Left renal pelvis (tissue), 4 donors: Measurements from ENCODE around the gene ZNF562. TPM values are rescaled to one million over a fixed set of nuclear protein-coding genes. Genes with fewer than 3 reads are reported as not detected.
"Not testable (repeated sequence)": the region's sequence is repeated elsewhere in the genome, so short reads cannot be mapped to it uniquely, and the experiment has no call there.

Experiments
- DNase-seq, 4 donors: peaks; one replicate each; pipeline ENCODE4 v3.0.0-alpha.2; 2013; ENCODE audit warnings: low read depth in 4 of 4, low spot score in 3 of 4
- polyA plus RNA-seq, 4 donors: library from polyadenylated mRNA; unstranded; fragments of 120-200 nt; gene quantifications; one replicate each; pipeline ENCODE4 v1.2.1, GENCODE V29; 2013; ENCODE audit not compliant: insufficient read length in 4 of 4

The ZNF562 gene
- polyA plus RNA-seq: 10 to 100 TPM; 20.9 to 28.0 (median 24.9) TPM

DNA sequence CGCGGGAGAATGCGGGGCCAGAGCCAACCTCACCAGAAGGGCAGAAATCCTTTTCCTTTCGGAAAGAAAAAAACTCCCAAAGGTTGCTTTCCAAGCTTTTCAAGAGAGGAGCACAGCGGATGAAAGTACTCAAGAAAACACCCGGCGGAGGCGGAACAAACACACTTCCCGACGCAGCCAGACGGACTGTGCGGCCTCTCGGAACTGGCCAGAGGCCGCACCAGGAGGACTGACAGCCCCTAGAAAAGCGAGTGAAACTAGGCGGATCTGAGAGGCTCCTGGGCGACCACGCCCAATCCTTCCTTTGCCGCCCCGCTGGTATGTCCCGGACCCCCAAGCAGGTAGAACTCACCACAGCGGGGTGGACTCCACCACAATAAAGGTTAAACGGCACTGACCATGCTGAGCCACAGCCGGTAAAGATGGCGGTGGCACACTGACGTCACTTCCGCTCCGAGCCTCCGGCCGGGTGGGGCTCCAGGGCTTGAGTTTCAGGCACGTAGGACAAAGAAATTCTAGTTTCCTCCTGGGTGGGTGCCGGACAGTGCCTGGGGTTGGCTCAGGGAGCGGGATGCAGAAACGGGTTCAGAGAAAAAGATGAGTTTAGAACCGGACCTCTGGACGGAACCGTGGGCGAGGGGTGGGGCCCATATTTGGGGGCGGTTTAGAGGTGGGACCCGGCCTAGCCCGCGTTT lies at the start of gene ZNF562:
Gene ZNF562 (minus strand): TSS at position 438 of the 695 bp plus-strand sequence. CDS start 14,356 bp downstream, outside the sequence.
- DNase-seq: peak; percentile 82 to 91 (median 85)

DNA sequence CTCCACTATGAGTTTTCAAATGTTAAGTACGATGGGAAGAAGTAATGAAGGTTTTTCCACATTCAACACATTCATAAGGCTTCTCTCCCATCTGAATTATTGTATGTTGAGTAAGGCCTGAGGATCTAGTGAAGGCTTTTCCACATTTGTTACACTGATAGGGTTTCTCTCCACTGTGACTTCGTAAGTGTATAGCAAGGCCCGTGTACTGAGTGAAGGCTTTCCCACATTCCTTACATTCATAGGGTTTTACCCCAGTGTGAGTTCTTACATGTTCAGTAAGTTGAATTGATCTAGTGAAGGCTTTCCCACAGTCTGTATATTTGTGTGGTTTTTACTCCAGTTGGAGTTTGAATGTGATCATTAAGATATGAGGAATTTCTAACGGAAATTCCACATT lies 49.3 kb upstream of the ZNF562 start:
- no peak for DNase-seq

DNA sequence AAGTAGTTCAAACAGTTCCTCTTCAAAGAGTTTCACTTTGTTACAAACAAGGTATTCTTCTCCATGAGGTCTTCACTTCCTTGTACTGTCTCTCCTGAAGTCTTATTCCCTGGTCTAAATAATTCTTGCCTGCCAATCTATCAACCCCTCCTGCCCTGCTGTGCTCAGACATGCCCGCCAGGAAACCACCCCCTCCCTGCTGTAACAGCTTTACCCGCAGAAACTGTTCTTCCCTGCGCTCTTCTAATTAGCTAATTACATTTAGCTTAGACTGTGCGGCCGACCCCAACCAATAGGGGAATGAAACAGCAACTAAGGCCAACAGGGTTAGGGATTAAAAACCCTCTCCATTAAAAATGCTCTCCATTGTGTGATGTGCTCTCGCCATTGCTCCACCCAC lies 47.0 kb upstream of the ZNF562 start:
- no peak for DNase-seq

DNA sequence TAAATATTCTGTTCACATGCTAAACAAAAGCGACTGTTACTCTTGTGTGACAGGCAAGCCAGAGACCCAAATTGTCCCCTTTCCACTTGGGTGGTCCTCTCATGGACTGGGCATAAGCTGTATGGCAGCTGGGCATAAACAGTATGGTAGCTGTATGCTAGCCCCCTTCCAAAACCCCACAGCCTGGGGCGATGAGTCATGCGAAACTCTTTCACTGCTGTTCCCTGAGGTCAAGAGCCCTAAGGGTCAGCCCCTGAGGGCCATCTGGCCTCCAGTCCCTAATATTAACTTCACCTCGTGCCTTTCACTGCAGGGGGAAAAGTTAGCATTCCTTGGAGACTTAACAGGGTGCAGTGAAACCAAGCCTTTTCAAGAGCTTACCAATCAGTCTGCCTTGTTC lies 45.6 kb upstream of the ZNF562 start:
- no peak for DNase-seq

DNA sequence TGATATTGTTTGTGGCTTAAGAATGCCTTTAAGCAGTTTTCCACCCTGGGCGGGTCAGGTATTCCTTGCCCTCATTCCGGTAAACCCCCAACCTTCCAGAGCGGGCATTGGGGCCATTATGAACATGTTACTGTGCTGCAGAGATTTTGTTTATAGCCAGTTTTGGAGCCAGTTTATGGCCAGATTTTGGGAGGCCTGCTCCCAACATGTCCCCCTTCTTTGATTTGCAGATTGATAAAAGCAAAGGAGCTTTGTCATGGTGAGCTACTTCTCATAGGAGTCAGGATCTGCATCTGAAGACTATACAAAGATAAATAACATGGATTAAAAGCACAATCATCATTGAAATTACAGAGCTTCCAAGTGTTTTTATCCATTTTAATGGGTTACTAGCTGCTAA lies 36.9 kb upstream of the ZNF562 start:
- DNase-seq: no peak

DNA sequence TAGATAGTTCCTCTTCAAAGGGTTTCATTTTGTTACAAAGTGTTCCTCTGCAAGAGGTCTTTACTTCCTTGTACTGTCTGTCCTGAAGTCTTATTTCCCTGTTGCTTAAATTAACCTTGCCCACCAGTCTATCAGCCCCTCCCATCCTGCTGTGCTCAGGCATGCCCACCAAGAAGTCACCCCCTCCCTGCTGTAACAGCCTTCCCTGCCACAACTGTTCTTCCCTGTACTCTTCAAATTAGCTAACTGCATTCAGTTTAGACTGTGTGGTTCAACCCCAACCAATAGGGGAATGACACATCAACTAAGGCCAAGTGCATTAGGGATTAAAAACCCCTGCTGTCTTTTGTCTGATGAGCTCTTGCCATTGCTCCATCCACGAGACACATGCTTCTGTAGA lies 34.4 kb upstream of the ZNF562 start:
- no peak for DNase-seq

DNA sequence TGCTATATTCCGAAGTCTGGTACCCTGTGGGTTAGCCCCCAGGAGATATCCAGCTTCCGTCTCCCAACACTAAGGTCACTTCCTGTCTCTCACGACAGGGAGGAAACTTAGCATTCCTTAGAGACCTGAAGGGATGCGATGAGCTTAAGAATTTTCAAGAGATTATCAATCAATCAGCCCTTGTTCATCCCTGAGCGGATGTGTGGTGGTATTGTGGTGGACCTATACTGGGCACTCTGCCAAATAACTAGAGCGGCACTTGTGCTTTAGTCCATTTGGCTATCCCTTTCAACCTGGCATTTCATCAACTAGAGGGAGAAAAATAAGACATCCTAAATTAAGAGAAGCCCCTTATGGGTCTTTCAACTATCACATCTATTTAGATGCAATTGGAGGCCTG lies 30.9 kb upstream of the ZNF562 start:
- no peak for DNase-seq

DNA sequence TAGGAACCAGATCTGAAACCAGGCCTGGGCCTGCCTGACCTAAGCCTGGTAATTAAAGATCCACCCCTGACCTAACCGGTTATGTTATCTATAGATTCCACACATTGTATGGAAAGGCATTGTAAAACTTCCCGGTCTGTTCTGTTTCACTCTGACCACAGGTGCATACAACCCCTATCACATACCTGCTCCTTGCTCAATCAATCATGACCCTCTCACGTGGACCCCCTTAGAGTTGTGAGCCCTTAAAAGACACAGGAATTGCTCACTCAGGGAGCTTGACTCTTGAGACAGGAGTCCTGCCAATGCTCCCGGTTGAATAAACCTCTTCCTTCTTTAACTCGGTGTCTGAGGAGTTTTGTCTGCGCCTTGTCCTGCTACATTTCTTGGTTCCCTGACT lies 27.3 kb upstream of the ZNF562 start:
- DNase-seq: no peak

DNA sequence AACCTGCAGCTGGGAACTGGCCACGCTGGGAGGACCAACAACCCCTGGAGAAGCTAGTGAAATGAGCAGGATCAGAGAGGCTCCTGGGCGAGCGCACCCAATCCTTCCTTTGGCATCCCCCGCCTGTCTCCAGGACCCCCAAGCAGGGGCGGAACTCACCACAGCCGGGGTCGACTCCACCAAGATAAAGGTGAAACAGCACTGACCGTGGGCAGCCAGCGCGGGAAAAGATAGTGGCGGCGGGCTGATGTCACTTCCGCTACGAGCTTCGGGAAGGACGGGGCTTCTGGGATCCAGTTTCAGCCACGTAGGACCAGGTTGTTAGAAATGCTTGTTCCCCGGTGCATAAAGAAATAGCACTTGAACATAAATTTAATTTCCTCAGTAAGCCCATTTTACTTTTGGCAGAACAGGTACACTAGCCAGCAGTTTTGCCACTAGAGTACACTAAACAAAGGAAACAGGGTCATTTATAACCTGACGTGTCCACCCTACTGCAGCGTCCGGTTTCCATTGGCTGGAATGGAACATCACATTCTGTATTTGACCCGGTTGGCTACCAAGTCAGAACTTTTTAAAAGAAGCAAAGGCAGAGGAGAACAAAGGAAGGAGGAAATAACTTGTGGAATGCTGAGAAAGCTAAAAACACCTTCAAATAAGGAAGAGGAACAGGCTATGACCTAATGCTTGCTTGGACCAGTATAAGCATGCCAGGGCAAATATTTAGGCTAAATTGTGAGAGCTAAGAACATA lies 25.5 kb upstream of the ZNF562 start:
- DNase-seq: no peak

DNA sequence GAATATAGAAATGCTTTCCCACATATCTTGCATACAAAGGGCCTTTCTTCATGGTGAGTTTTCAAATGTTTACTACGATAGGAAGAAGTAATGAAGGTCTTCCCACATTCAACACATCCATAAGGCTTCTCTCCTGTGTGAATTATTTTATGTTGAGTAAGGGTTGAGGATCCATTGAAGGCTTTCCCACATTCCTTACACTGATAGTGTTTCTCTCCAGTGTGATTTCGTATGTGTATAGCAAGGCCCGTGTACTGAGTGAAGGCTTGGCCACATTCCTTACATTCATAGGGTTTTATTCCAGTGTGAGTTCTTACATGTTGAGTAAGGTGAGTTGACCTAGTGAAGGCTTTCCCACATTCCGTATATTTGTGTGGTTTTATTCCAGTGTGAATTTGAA lies 15.4 kb upstream of the ZNF562 start:
- not testable (repeated sequence) for DNase-seq

DNA sequence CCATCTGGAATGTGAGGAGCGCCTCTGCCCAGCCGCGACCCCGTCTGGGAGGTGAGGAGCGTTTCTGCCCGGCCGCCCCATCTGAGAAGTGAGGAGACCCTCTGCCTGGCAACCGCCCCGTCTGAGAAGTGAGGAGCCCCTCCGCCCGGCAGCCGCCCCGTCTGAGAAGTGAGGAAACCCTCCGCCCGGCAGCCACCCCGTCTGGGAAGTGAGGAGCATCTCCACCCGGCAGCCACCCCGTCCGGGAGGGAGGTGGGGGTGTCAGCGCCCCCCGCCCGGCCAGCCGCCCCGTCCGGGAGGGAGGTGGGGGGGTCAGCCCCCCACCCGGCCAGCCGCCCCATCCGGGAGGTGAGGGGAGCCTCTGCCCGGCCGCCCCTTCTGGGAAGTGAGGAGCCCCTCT lies 5.1 kb upstream of the ZNF562 start:
- not testable (repeated sequence) for DNase-seq

DNA sequence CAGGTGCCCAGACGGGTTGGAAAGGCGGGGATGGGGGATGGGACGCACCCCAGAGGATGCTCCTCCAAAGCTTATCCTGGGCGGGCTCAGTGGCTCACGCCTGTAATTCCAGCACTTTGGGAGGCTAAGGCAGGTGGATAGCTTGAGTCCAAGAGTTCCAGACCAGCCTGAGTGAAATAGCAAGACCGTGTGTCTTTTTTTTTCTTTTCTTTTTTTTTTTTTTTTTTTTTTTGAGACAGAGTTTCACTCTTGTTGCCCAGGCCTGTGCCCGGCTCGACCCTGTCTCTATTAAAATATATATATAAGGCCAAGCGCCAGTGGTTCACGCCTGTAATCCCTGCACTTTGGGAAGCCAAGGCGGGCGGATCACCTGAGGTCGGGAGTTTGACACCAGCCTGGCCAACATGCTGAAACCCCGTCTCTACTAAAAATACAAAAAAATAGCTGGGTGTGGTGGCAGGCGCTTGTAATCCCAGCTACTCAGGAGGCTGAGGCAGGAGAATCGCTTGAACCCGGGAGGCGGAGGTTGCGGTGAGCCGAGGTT lies 530 bp upstream of the ZNF562 start:
- DNase-seq: not testable (repeated sequence)

DNA sequence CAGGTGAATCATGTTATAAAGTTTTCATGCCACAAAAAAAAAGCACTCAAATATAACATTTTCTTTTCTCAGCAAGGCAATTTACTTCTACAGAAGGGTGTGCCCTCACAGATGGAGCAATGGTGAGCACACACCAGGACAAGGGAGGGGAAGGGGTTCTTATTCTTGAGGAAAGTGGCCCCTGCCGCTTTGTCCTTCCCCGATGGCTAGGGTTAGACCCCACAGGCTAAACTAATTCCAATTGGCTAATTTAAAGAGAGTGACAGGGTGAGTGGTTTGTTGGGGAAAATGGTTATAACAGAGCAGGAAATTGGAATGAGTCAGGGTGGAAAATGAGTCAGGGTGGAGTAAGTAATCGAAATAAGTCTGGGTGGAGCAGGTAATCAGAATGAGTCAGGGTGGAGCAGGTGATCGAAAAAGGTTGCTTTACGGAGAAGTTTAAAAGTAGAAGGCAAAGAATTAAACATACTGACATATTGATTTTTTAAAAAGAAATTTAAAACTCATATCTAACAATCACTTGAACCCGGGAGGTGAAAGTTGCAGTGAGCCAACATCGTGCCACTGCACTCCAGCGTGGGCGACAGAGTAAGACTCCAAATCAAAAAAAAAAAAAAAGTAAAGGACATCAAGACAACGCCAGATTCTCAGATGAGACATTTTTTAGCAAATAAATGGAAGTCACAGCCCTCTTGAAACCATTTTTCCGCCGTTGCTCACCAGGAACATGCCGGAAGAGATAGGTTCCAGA lies 813 bp downstream of the ZNF562 start:
- DNase-seq: no peak

DNA sequence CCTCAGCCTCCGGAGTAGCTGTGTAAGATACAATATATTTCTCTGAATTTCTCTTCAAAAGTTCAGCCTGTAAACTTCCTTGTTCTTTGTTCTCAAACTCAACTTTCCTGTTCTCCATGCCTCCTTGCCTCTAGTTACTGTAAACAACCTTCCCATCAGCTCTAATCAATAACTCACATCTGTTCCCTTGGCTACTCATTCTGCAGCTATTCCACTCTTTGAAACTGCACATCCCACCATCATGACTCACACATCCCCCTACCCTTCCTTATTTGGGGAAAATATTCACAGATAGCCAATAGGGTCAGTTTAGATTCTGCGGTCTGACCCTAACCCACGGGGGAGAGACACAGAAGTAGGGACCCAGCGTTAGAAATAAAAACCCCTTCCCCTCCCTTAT lies 2.0 kb downstream of the ZNF562 start:
- DNase-seq: no peak

DNA sequence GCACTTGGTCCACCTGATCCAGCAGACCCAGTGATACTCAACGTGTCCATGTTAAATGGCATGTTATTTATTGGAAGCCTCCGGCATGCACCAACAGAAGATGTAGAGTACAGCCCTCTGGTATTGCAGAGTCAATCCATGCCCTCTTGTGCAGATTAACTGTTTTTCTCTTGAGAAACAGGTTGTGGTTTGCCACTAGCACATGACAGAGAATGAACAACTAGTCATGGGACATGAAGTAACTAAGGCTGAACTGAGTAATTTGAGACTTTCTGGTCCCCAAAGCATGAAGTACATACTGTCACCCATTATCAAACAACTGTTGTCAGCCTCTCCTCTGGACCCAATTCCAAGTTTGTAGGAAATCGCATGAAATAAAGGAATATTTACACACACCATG lies 3.2 kb downstream of the ZNF562 start:
- DNase-seq: no peak

DNA sequence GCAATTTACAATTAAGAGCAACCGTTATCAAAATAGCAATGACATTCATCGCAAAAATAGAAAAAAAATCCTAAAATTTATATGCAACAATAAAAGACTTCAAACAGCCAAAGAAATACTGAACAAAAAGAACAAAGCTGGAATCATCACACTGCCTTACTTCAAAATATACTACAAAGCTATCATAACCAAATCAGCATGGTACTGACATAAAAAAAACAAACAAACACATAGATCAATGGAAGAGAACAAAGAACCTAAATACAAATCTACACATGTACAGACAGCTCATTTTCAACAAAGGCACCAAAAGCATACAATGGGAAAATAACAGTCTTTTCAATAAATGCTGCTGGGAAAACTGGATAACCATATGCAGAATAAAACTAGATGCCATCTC lies 6.4 kb downstream of the ZNF562 start:
- DNase-seq: no peak

DNA sequence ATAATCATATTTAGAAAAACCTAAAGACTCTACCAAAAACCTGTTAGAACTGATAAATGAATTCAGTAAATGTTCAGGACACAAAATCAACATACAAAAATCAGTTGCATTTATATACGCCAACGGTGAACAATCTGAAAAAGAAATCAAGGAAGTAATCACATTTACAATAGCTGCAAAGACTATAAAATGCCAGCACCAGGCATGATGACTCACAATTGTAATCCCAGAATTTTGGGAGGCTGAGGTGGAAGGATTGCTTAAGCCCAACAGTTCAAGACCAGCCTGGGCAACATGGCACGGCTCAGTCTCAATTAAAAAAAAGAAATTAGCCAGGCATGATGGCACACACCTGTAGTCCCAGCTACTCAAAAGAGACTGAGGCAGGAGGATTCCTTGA lies 7.0 kb downstream of the ZNF562 start:
- DNase-seq: no peak

DNA sequence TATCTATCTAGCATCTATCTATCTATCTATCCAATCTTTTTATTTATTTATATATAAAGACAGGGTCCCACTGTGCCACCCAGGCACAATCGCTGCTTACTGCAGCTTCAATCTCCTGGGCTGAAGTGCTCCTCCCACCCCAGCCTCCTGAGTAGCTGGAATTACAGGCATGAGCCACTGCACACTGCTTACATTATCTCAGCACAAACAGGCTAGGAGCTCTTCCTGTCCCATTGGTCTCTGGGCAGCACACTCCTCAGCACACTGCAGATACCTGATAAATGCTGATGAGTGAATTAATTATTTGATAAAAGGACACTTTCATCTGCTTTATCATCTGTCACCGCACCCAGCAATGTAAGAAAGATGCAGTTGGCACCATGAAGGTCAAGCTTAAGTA lies 16.1 kb downstream of the ZNF562 start:
- DNase-seq: no peak

DNA sequence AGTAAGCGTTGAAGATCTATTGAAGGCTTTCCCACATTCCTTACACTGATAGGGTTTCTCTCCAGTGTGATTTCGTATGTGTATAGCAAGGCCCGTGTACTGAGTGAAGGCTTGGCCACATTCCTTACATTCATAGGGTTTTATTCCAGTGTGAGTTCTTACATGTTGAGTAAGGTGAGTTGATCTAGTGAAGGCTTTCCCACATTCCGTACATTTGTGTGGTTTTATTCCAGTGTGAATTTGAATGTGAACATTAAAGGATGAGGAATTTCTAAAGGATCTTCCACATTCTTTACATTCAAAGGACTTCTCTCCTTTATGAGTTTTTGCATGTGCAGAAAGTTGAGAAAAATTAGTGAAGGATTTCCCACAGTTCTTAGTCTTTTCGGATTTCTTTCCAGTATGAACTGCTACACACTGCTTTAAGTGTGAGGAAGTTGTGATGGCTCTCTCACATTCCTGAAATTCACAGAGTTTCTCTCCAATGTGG lies 21.8 kb downstream of the ZNF562 start:
- not testable (repeated sequence) for DNase-seq

DNA sequence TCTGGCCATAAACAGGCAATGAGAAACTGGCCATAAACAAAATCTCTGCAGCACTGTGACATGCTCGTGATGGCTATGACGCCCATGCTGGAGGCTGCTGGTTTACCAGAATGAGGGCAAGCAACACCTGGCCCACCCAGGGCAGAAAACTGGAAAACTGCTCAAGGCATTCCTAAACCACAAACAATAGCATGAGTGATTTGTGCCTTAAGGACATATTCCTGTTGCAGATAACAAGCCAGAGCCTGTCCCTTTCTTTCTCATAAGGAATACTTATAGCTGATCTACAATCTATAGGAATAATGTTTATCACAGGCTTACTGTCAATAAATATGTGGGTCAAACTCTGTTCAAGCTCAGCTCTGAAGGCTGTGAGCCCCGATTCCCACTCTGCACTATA lies 23.4 kb downstream of the ZNF562 start:
- not testable (repeated sequence) for DNase-seq

DNA sequence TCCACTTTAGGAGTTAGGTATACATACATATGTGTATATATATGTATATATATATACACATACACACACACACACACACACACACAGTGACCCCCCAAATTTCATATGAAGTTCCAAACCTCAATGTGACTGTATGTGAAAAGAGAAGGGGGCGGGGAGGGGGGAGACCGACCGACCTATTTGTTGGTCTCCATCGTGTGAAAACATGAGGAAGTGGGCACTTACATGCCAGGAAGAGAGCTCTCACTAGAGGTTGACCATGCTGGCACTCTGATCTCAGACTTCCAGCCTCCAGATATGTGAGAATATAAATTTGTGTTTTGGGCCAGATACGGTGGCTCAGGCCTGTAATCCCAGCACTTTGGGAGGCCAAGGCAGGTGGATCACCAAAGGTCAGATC lies 24.6 kb downstream of the ZNF562 start:
- DNase-seq: no peak
